Ishikawa (cell line): ENCODE data around the gene KBTBD3.

ENCODE experiments used
- CEBPB ChIP-seq: IDR thresholded peaks from 2 replicates; pipeline ENCODE4 v1.6.1; 2012
- CREB1 ChIP-seq: IDR thresholded peaks from 2 replicates; pipeline ENCODE4 v1.6.1; 2012; ENCODE audit warnings: low read depth
- EGR1 ChIP-seq: IDR thresholded peaks from 2 replicates; pipeline ENCODE4 v1.6.1; 2012
- EP300 ChIP-seq: IDR thresholded peaks from 2 replicates; pipeline ENCODE4 v1.6.1; 2012; ENCODE audit warnings: borderline replicate concordance
- FOXM1 ChIP-seq: IDR thresholded peaks from 2 replicates; pipeline ENCODE4 v1.6.1; 2012; ENCODE audit warnings: low read depth, borderline replicate concordance
- MAX ChIP-seq: IDR thresholded peaks from 2 replicates; pipeline ENCODE4 v1.6.1; 2012
- NFIC ChIP-seq: IDR thresholded peaks from 2 replicates; pipeline ENCODE4 v1.6.1; 2012
- RAD21 ChIP-seq: IDR thresholded peaks from 2 replicates; pipeline ENCODE4 v1.6.1; 2012; ENCODE audit warnings: low read depth
- REST ChIP-seq: IDR thresholded peaks from 2 replicates; pipeline ENCODE4 v1.6.1; 2012; ENCODE audit warnings: low read depth, mild to moderate bottlenecking
- TAF1 ChIP-seq: IDR thresholded peaks from 2 replicates; pipeline ENCODE4 v1.6.1; 2012; ENCODE audit warnings: low read depth, mild to moderate bottlenecking
- TCF12 ChIP-seq: IDR thresholded peaks from 2 replicates; pipeline ENCODE4 v1.6.1; 2012; ENCODE audit warnings: low read depth
- TEAD4 ChIP-seq: IDR thresholded peaks from 2 replicates; pipeline ENCODE4 v1.6.1; 2012
- USF1 ChIP-seq: IDR thresholded peaks from 2 replicates; pipeline ENCODE4 v1.6.1; 2012
- YY1 ChIP-seq: IDR thresholded peaks from 2 replicates; pipeline ENCODE4 v1.6.1; 2012; ENCODE audit warnings: low read depth
- ZBTB7A ChIP-seq: IDR thresholded peaks from 2 replicates; pipeline ENCODE4 v1.6.1; 2012; ENCODE audit warnings: low read depth

KBTBD3 gene

DNA sequence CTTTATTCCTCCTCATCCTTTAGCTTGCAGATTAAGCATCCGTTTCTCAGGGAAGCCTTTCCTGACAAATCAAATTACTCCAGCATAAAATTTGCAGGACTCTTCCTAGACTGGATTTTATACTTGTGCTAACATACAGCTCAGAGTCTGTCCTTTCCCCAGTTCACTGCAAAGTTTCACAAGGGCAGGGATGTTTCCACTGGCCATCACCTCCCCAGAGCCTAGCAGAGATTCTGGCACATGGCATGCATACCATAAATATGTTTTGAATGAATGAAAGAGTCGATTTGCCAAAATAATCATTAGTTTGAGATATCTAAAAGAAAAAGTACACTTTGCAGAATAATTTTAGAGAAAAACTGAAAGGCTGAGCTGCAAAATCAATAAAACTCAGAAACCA is 65.7 kb downstream of the KBTBD3 start:
- TF ChIP-seq ZBTB7A (no peak), USF1 (no peak), NFIC (no peak), RAD21 (no peak), EGR1 (no peak), MAX (no peak)

DNA sequence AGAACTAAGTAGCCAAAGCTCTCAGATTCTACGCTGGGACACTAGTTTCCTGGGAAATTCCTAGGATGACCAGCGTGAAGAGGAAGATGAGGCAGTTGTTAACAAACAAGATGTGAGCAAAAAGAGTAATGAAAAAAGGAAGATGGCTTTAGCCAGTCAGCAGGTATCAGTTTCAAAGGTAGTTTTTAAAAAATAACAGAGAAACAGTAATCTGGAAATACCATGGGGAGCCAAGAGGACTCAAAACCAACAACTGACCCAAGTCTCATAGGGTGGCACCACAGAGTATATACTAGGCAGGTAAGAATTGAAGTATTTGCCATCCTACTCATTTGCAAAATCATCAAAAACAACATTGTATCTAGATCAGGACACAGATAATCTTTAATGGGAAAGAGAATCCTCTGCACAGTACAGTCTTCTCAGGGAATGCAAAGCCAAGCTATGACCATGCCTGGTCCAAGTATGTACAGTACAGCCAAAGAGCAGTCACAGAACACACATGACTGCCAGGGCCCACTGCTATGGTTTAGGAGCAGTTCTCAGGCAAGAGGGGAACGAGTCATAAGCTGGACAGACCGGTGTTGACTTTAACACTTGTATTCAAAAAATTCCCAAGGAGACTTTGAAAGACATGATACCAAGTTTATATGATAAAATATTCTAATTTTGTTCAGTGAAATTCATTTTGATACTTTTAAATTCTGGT is 75.7 kb downstream of the KBTBD3 start:
- TF ChIP-seq YY1 (no peak), TCF12 (no peak), CREB1 (no peak), TEAD4 (no peak), ZBTB7A (no peak), RAD21 (no peak), TAF1 (no peak), NFIC (no peak), FOXM1 (no peak), USF1 (no peak), REST (no peak), CEBPB (no peak), MAX (no peak), EP300 (no peak), EGR1 (no peak)
